GM18873 (cell line): ENCODE data around the gene RCAN3.

ENCODE experiments used
- ATAC-seq: cut with Tn5 transposase; IDR thresholded peaks from one replicate; pipeline ENCODE4 v1.9.1; 2021; ENCODE audit warnings: mild to moderate bottlenecking, moderate library complexity, moderate number of reproducible peaks; ENCODE audit not compliant: unreplicated experiment, low FRiP score

RCAN3 gene

GRCh38 chr1:24570265-24571125, 67.9 kb downstream of the RCAN3 start:
- no peak for ATAC-seq

- no peak for ATAC-seq
These were observed 69.7 kb downstream of the RCAN3 start for GRCh38 chr1:24572301-24572700.

- ATAC-seq: no peak
These were observed 73.4 kb downstream of the RCAN3 start for GRCh38 chr1:24575905-24576587.

- no peak for ATAC-seq
These were observed 76.2 kb downstream of the RCAN3 start for GRCh38 chr1:24578846-24579245.

GRCh38 chr1:24580756-24581155, 78.1 kb downstream of the RCAN3 start:
- no peak for ATAC-seq

DNA sequence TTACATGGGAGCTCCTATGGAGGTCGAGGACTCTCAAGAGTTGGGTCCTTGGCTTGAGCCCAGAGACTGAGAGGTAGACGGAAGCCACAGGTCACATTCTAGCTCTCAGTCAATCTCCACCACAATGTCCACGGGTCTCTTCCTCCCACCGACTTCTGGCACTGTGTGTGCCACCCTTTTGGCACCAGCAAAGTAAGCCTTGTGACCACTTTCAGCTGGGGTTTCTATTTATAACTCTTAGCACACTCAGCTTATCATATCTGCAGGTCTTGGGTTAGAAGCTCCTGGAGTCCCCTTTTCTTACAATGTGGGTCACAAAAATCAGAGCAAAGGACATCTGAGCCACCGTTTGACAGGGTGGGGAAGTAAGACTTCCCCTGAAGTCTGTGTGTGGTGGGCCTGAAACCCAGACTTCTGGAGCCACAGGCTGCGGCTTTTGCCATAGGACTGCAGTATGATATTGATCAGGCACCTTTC, 81.6 kb downstream of the RCAN3 start:
- ATAC-seq: no peak

DNA sequence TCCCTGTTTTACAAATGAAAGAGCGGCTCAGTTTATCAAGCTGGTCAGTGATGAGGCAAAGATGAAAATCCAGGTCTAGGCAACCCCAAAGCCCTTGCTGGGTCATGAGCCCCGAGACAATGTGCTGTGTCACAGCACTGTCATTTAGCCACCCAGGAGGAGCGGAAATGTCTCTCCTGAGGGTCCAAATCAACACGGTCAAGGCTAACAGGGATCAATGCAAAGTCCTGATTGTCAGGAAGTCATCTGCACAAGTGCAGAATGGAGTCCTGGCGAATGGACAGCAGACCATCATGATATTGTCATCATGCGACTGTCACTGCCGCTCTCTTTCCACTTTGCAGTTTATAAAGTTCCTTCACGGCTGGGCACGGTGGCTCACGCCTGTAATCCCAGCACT, 83.5 kb downstream of the RCAN3 start:
- no peak for ATAC-seq

DNA sequence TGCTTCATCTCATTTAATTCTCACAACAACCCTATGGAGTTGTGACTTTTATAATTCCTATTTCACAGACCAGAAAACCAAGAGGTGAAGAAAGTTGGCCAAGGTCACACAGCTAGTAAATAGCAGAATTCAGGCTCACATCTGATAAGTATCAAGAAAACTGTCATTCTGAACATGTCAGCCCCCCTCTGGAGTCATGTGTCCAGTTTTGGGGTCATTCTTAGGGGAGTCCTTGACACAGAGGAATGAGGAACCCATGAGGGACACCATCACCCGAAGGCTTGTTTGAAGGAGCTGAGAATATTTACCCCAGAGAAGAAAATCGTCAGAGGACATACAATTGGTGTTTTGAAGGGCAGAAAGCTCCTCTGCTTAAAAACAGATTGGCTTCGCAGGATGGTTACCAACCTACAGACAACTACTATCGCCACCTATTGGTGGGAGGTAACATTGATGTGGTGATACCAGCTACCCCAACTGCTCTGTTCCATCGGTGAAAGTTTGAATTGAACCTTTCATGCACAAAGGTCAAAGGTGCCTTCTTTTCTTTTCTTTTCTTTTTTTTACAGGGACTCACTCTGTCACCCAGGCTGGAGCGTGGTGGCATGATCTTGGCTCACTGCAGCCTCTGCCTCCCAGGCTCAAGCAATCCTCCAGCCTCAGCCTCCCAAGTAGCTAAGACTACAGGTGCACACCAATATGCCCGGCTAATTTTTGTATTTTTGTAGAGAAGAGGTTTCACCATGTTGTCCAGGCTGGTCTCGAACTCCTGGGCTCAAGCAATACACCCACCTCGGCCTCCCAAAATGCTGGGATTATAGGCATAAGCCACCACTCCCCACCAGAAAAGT, 84.6 kb downstream of the RCAN3 start:
- ATAC-seq: no peak

- no peak for ATAC-seq
These were observed 85.9 kb downstream of the RCAN3 start for GRCh38 chr1:24588573-24588972.

GRCh38 chr1:24589200-24589599, 86.6 kb downstream of the RCAN3 start:
- no peak for ATAC-seq
